ENCODE measurements around the gene DDX41.

The DDX41 gene

GRCh38 chr5:177474846-177475562, 41.8 kb downstream of the DDX41 start:
- ATAC-seq (ENCODE audit: insufficient read depth, low read depth): no peak
- H3K36me3 ChIP-seq (ENCODE audit: insufficient read depth, low read length): peaks cover 18% of the 10 kb centered on the region

DNA sequence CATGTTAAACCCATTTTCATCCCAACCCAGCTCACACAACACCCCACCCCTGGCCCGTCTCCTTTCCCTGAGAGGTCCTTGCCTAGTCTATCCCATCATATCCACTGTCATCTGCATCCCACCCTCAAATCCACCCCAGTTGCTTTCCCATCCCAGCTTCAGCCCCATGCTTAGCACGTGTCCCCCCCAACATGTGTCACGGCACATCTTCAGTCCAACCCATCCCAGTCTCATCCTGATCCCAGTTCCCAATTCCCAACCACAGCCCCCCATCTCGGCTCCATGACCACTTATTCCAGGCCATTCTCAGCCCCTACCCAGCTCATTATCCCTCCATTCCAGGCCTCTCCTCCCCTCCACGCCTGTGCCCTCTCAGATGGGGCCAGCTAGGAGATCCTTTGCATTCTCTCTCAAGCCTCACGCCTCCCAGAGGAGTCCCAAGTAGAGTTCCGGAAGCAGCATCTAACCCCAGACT, 42.7 kb downstream of the DDX41 start:
- no peak for ATAC-seq (ENCODE audit: insufficient read depth, low read depth)
- no peak overlapping the region for H3K9ac ChIP-seq (ENCODE audit: low read depth, low read length)
- no peak overlapping the region for H3K27ac ChIP-seq (ENCODE audit: low read length)

More at GRCh38 chr5:177474846-177475562, 41.8 kb downstream of the DDX41 start:
- TF ChIP-seq CTCF (IDR thresholded peaks at IDR 0.05; ENCODE audit: borderline replicate concordance, extremely low read depth, low read length, poor library complexity, severe bottlenecking) (no peak), EZH2 (IDR thresholded peaks at IDR 0.05; ENCODE audit: borderline replicate concordance, low read depth, low read length, severe bottlenecking) (no peak)
- Histone ChIP-seq H2AFZ (ENCODE audit: low read depth, low read length) (no peak overlapping the region), H4K20me1 (ENCODE audit: insufficient read depth, low read length) (peaks cover 37% of the 10 kb centered on the region), H3K79me2 (ENCODE audit: insufficient read depth, low read length) (peaks cover 26% of the 10 kb centered on the region), H3K4me1 (ENCODE audit: insufficient read depth, low read length) (peaks cover 24% of the 10 kb centered on the region), H3K27ac (ENCODE audit: low read length) (no peak overlapping the region), H3K9ac (ENCODE audit: low read depth, low read length) (no peak overlapping the region), H3K9me3 (ENCODE audit: insufficient read depth, low read length, severe bottlenecking) (no peaks in the 10 kb centered on the region), H3K4me2 (ENCODE audit: insufficient read depth, low read length) (no peak overlapping the region), H3K4me3 (ENCODE audit: low read depth in 1 of 2, low read length in 2 of 2) (no peak overlapping the region), H3K27me3 (ENCODE audit: insufficient read depth, low read length, poor library complexity) (peaks cover 5% of the 10 kb centered on the region)
- no peak for DNase-seq

GRCh38 chr5:177473443-177474001, 43.2 kb downstream of the DDX41 start, which contains the start of gene DBN1:
Gene DBN1 (minus strand): TSS chr5:177473634. CDS start chr5:177473521, 113 bp downstream.
- peak within 1 kb of the TSS; percentile 79 for H3K9ac ChIP-seq (ENCODE audit: low read depth, low read length)
- H3K27me3 ChIP-seq (ENCODE audit: insufficient read depth, low read length, poor library complexity): peaks cover 5% of the 10 kb centered on the region
- H3K4me1 ChIP-seq (ENCODE audit: insufficient read depth, low read length): peaks cover 24% of the 10 kb centered on the region
- peak within 1 kb of the TSS; percentile 96 for H3K4me2 ChIP-seq (ENCODE audit: insufficient read depth, low read length)
- DNase-seq: peak; percentile 62
- H2AFZ ChIP-seq (ENCODE audit: low read depth, low read length): peak within 1 kb of the TSS; percentile 80
- no peaks in the 10 kb centered on the region for H3K9me3 ChIP-seq (ENCODE audit: insufficient read depth, low read length, severe bottlenecking)
- peaks cover 52% of the 10 kb centered on the region for H4K20me1 ChIP-seq (ENCODE audit: insufficient read depth, low read length)
- H3K27ac ChIP-seq (ENCODE audit: low read length): peak within 1 kb of the TSS; percentile 67
- TF ChIP-seq CTCF (IDR thresholded peaks at IDR 0.05; ENCODE audit: borderline replicate concordance, extremely low read depth, low read length, poor library complexity, severe bottlenecking): no peak
- no peak for TF ChIP-seq EZH2 (IDR thresholded peaks at IDR 0.05; ENCODE audit: borderline replicate concordance, low read depth, low read length, severe bottlenecking)
- H3K4me3 ChIP-seq (ENCODE audit: low read depth in 1 of 2, low read length in 2 of 2): peak within 1 kb of the TSS; percentile 77 to 82
- peaks cover 27% of the 10 kb centered on the region for H3K36me3 ChIP-seq (ENCODE audit: insufficient read depth, low read length)
- ATAC-seq (ENCODE audit: insufficient read depth, low read depth): peak; percentile 73
- peaks cover 34% of the 10 kb centered on the region for H3K79me2 ChIP-seq (ENCODE audit: insufficient read depth, low read length)

More for the DNA sequence above, 42.7 kb downstream of the DDX41 start:
- Histone ChIP-seq H3K4me1 (ENCODE audit: insufficient read depth, low read length) (peaks cover 24% of the 10 kb centered on the region), H3K4me2 (ENCODE audit: insufficient read depth, low read length) (peak overlapping the region; percentile 96), H3K36me3 (ENCODE audit: insufficient read depth, low read length) (peaks cover 22% of the 10 kb centered on the region), H3K4me3 (ENCODE audit: low read depth in 1 of 2, low read length in 2 of 2) (0 out of 4 replicates have a peak overlapping the region, but pooled peaks of 1 of the 2 experiments have one; percentile 82), H3K79me2 (ENCODE audit: insufficient read depth, low read length) (peaks cover 34% of the 10 kb centered on the region), H4K20me1 (ENCODE audit: insufficient read depth, low read length) (peaks cover 46% of the 10 kb centered on the region), H3K27me3 (ENCODE audit: insufficient read depth, low read length, poor library complexity) (peaks cover 5% of the 10 kb centered on the region), H3K9me3 (ENCODE audit: insufficient read depth, low read length, severe bottlenecking) (no peaks in the 10 kb centered on the region), H2AFZ (ENCODE audit: low read depth, low read length) (peak overlapping the region; percentile 38; the same call in 1 of the 2 replicates)
- no peak for TF ChIP-seq CTCF (IDR thresholded peaks at IDR 0.05; ENCODE audit: borderline replicate concordance, extremely low read depth, low read length, poor library complexity, severe bottlenecking)
- TF ChIP-seq EZH2 (IDR thresholded peaks at IDR 0.05; ENCODE audit: borderline replicate concordance, low read depth, low read length, severe bottlenecking): no peak
- no peak for DNase-seq

All from DND-41 (cell line).